NCI-H748 (cell line): ENCODE measurements around the gene PDC.
"Not testable (repeated sequence)": the region's sequence is repeated elsewhere in the genome, so short reads cannot be mapped to it uniquely, and the experiment has no call there.

Experiments used
- DNase-seq: peaks from one replicate; lab custom pipeline; 2025; ENCODE audit not compliant: unreplicated experiment; lab: John Stamatoyannopoulos, UW

Gene PDC

GRCh38 chr1:186404454-186405051, 56.4 kb downstream of the PDC start:
- DNase-seq, result peak; percentile 44

- DNase-seq, result no peak
Observed at GRCh38 chr1:186403632-186404031, 57.3 kb downstream of the PDC start.

- DNase-seq, result not testable (repeated sequence)
Observed at GRCh38 chr1:186401446-186401845, 59.5 kb downstream of the PDC start.
